Measurements from ENCODE around the gene ACACA.

The ACACA gene

DNA sequence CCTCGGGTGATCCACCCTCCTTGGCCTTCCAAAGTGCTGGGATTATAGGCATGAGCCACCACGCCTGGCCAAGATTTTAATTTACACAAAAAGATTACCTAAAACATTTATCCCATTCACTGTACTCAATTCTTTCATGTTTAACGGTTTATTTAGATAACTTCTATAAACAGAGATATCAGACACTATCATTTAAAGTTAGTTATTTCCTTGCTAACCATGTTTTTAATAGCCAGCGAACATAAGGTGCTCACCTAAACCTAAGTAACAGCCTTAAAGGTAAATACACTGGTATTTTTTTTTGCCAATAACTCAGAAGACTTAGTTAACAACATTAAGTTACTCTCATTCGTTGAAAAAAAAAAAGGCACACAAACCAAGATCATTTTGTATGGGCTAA, 112.9 kb downstream of the ACACA start:
- in situ Hi-C loops (cut with HindIII; ENCODE audit: low pct_unique_long_range_greater_than_20kb, low sequenced_read_pairs) = no loop called here
- no peak for DNase-seq (ENCODE audit: low read depth in 1 of 2, low spot score in 1 of 2)
- TF ChIP-seq JUND (IDR thresholded peaks at IDR 0.05; ENCODE audit: low read depth) = no peak

DNA sequence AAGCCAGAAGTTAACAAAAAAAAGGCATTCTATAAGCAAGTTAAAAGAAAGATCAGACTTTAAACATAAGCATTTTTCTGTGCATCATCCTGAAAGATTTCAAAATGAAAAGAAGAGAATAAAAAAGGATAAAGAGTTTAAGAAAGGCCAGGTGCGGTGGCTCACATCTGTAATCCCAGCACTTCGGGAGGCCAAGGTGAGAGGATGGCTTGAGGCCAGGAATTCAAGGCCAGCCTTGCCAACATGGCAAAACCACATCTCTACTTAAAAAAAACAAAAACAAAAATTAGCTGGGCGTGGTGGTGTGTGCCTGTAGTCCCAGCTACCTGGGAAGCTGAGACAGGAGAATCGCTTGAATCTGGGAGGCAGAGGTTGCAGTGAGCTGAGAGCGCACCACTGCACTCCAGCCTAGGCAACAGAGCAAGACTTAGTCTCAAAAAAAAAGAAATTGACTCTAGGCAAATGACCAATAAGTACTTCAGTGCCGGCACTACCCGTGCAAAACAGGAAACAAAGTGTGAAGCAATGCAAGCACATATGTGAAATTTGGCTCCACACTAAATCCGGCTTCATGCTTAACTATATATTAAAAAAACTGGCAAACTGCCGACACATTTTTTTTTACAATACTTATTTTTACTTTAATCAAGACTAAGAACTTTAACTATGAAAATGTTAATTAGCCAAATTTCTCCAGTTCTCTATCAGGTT, 114.1 kb downstream of the ACACA start:
- DNase-seq (ENCODE audit: low read depth in 1 of 2, low spot score in 1 of 2) = no peak
- in situ Hi-C loops (cut with HindIII; ENCODE audit: low pct_unique_long_range_greater_than_20kb, low sequenced_read_pairs) = no loop called here

DNA sequence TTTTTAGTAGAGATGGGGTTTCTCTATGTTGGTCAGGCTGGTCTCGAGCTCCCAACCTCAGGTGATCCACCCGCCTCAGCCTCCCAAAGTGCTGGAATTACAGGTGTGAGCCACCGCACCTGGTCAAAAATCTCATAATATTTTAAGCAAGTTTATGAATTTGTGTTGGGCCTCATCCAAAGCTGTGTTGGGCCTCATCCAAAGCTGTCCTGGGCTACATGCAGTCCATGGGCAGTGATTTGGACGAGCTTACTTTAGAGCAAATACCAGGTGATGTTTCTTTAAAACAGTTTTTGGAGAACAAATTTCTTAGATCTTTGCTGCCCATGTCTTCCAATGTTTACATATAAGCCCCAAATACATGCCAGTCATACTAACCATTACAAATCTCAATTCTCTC, 115.3 kb downstream of the ACACA start:
- TF ChIP-seq JUND (IDR thresholded peaks at IDR 0.05; ENCODE audit: low read depth) = no peak
- in situ Hi-C loops (cut with HindIII; ENCODE audit: low pct_unique_long_range_greater_than_20kb, low sequenced_read_pairs) = no loop called here
- DNase-seq (ENCODE audit: low read depth in 1 of 2, low spot score in 1 of 2) = no peak

More for the DNA sequence above, 114.1 kb downstream of the ACACA start:
- TF ChIP-seq JUND (IDR thresholded peaks at IDR 0.05; ENCODE audit: low read depth) = no peak

DNA sequence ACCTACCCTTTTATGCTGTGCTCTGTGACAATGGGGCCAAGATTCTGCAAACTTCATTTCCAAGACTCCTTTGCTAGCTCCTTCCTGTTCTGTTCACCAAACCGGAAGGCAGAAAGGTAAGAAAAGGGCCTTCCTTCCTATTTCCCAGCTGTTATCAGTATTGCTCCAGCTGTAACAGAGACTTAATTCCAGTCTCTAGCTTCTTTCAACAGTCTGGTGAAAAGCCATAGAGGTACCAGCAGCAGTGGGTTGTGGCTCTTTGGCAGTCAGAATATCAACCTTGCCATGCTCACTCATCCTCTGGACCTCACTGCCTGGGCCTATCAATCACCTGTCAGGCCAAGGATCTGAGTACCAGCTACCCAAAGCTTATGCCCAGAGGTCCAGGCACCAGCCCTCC, 120.2 kb downstream of the ACACA start:
- DNase-seq (ENCODE audit: low read depth in 1 of 2, low spot score in 1 of 2) = no peak
- in situ Hi-C loops (cut with HindIII; ENCODE audit: low pct_unique_long_range_greater_than_20kb, low sequenced_read_pairs) = no loop called here
- no peak for TF ChIP-seq JUND (IDR thresholded peaks at IDR 0.05; ENCODE audit: low read depth)

DNA sequence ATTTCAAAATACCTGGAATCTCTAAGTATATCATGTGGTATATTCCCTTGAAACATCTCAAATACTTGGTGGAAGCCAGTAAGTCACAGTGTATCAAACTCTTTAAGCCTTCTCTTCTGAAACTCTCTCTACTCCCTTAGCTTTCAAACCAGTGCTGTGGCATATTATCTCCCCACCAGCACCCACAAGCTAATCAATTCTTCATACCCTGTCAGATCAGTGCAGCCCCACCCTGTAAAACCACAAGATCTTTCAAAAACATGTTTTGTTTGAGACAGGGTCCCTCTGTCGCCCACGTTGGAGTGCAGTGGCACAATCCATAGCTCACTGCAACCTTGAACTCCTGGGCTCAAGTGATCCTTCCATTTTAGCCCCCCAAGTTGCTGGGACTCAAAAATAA, 122.4 kb downstream of the ACACA start:
- no peak for TF ChIP-seq JUND (IDR thresholded peaks at IDR 0.05; ENCODE audit: low read depth)
- DNase-seq (ENCODE audit: low read depth in 1 of 2, low spot score in 1 of 2) = no peak
- in situ Hi-C loops (cut with HindIII; ENCODE audit: low pct_unique_long_range_greater_than_20kb, low sequenced_read_pairs) = no loop called here

DNA sequence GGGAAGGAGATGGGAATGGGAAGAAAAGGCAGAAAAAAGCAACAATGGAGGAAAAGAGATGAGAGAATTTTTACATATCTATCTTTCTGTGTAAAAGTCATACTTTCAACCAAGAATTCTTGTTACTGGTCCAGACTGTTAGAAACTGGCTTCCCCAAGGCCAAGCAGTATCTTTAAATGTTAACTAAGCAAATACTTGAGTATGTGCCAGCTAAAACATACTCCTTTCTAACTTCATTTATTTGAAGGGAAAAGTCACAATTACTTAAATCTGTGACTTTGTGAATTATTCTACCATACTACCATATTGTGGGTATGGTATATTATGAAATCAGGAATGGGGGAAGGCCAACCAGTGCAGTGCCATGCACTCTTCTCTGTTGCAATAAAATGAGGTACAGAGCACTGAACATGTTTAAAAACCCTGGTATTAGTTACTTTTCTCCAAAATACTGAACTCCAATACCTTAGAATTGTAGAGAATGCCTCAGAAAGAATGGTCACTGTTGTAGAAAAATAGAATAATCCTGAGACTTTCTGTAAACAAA, 123.1 kb downstream of the ACACA start:
- in situ Hi-C loops (cut with HindIII; ENCODE audit: low pct_unique_long_range_greater_than_20kb, low sequenced_read_pairs) = no loop called here
- no peak for TF ChIP-seq JUND (IDR thresholded peaks at IDR 0.05; ENCODE audit: low read depth)
- no peak for DNase-seq (ENCODE audit: low read depth in 1 of 2, low spot score in 1 of 2)

DNA sequence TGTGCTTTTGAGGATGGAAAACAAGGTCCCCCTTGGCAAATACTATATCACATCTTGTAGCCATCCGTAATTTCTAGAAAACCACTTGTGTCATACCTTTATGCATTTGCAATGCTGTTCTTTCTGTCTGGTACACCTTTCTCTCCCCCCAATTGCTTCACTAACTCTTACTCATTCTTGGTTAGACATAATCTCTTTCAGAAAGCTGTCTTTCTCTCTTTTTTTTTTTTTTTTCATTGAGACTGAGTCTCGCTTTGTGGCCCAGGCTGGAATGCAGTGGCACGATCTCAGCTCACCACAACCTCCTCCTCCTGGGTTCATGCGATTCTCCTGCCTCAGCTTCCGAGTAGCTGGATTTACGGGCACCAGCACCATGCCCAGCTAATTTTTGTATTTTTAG, 125.8 kb downstream of the ACACA start:
- TF ChIP-seq JUND (IDR thresholded peaks at IDR 0.05; ENCODE audit: low read depth) = no peak
- DNase-seq (ENCODE audit: low read depth in 1 of 2, low spot score in 1 of 2) = no peak
- in situ Hi-C loops (cut with HindIII; ENCODE audit: low pct_unique_long_range_greater_than_20kb, low sequenced_read_pairs) = no loop called here

DNA sequence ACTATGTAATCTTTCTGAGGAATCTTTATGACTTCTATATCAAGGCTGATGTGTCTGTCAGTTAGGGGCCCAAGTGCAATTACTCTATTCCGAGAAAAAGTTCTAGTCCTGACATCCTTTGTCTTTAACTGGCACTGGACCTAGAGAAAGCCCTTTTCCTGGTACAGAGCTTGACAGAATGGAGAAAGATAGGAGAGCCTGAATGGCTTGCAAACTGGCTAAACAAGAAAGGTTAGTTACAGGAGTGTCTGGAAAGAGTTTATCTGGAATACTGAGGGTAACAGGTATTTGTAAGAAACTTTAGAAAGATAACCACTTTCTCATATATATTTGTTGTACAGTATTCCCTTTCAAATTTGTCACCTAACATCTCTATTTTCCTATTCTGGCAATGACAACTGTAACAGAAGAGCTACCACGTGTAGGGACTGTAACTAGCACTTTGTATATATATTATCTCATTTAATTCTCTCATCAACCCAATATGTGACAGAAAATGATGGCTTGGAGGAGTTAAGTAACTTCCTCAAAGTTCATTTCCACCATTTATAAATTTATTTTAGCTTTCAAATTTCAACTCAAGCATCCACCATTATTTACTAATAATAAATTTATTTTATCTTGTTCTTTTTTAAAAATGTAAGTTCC, 128.3 kb downstream of the ACACA start:
- no peak for TF ChIP-seq JUND (IDR thresholded peaks at IDR 0.05; ENCODE audit: low read depth)
- peak in 1 of 2 experiments; percentile 43 for DNase-seq (ENCODE audit: low read depth in 1 of 2, low spot score in 1 of 2)
- in situ Hi-C loops (cut with HindIII; ENCODE audit: low pct_unique_long_range_greater_than_20kb, low sequenced_read_pairs) = no loop called here

DNA sequence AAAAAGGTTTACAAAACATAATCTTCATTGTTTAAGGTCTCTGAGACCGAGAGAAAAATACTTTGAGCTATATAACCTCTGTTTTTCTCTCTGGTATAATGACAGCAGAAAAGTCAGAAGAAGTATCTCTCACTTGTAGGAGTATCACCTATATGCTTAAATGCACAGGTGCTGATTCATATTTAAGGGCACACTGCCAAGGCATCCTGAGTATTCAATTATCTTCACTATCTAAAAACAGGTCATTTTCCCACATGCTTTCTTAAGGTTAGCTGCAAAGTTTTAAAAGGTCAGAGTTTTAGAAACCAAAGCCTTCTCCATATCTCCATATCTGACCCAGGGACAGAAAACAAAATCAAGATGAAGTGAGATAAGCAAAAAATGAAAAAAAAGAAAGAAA, 130.2 kb downstream of the ACACA start:
- TF ChIP-seq JUND (IDR thresholded peaks at IDR 0.05; ENCODE audit: low read depth) = 0 out of 2 replicates have a peak, but pooled peaks have one; percentile 49
- in situ Hi-C loops (cut with HindIII; ENCODE audit: low pct_unique_long_range_greater_than_20kb, low sequenced_read_pairs) = no loop called here
- peak in 1 of 2 experiments; percentile 77 for DNase-seq (ENCODE audit: low read depth in 1 of 2, low spot score in 1 of 2)

DNA sequence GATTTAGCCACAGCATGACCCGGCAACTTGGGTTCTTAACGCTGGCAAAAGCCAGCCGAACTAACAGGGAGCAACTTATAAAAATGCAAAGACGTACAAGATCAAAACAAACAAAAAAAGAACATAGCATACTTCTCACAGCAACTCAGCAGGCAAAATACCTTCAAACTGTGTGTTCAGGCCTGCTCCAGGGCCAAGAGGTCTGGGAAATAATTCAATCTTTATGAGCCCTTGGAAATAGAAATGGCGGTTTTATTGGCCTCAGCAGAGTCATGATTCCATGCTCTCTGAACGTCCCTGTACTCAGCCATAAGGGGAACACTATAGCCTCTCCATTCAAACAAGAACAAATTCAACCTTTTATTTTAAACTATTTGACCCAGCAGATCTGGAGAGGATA, 132.2 kb downstream of the ACACA start:
- DNase-seq (ENCODE audit: low read depth in 1 of 2, low spot score in 1 of 2) = no peak
- in situ Hi-C loops (cut with HindIII; ENCODE audit: low pct_unique_long_range_greater_than_20kb, low sequenced_read_pairs) = no loop called here
- no peak for TF ChIP-seq JUND (IDR thresholded peaks at IDR 0.05; ENCODE audit: low read depth)

DNA sequence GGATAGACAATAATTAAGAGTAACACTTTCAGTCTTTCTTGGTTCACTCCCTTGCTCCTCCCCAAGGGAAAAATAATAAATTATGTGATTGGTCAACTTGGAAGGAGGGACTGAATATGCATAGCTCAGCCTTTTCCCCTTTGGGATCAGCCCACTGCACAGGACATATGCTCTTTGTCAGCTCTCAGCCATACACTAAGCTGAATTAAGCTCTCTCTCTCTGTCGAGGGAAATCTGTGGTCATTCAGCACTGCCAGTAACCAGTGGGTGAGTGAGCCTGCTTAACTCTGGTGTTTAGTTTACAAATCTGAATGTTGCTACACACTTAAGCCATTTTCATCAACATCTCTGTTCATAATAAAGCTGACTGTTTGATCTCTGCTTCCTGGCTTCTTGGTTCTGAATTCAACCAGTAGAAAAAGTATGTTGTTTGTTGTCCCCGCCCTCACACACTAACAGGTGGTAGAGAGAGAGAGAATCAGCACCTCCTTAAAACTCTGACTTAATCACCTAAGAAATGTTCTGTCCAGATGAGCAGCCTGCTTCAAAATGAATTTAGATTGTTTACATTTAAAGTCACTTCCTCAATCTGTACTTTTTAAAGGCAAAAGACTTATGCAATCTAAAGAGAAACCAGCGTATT, 133.1 kb downstream of the ACACA start:
- peak; percentile 41 to 73 for DNase-seq (ENCODE audit: low read depth in 1 of 2, low spot score in 1 of 2)
- in situ Hi-C loops (cut with HindIII; ENCODE audit: low pct_unique_long_range_greater_than_20kb, low sequenced_read_pairs) = no loop called here
- no peak for TF ChIP-seq JUND (IDR thresholded peaks at IDR 0.05; ENCODE audit: low read depth)

DNA sequence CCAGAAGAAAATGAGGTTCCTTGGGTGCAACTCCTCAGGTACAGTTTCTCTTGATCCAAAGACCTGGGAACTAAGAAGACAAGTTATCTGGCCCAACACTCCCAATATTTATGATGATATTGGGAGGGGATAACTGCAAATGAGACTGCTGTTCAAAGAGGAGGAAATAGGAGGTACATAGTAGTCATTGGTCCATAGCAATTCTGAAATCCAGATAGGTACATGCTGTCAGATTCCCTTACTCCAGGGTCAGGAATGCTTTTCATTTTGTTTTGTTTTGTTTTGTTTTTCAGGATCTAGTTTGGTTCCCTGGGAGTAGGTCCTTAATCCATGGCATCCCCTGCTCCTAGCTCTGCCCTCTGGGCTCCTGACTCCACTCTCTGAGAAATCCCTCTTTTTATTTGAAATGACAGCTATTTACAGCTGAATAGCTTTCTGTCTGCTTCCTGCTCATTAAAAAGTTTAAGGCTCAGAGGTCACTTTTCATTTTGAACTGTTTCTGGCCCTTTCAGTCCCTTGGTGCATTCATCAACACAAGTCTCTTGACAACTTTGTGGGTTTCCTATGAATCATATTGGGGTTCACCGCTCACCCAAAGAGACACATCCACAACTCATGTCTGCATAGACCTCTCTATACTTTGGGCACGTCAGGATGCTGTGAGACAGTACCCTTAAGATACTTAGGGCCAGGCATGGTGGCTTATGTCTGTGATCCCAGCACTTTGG, 141.0 kb downstream of the ACACA start:
- DNase-seq (ENCODE audit: low read depth in 1 of 2, low spot score in 1 of 2) = no peak
- in situ Hi-C loops (cut with HindIII; ENCODE audit: low pct_unique_long_range_greater_than_20kb, low sequenced_read_pairs) = no loop called here
- TF ChIP-seq JUND (IDR thresholded peaks at IDR 0.05; ENCODE audit: low read depth) = no peak
